Bronchial epithelial cell (primary cell): ENCODE measurements around the gene HTR2B. TPM values are rescaled to one million over a fixed set of nuclear protein-coding genes. Genes with fewer than 3 reads are reported as not detected.

Experiments used
- DNase-seq: peaks from one replicate; pipeline ENCODE4 v3.0.0-alpha.2; 2010; ENCODE audit warnings: low read depth
- FAIRE-seq: peaks from 2 replicates; lab custom pipeline; 2011; peaks lifted over from hg19 to GRCh38; lab: Jason Lieb, UNC
- H3K27me3 ChIP-seq: 2 replicates; pipeline ENCODE4 v1.5.1; 2011; ENCODE audit warnings: low read length; ENCODE audit not compliant: control insufficient read depth, insufficient read depth
- H3K36me3 ChIP-seq: 2 replicates; pipeline ENCODE4 v1.5.1; 2011; ENCODE audit warnings: low read length; ENCODE audit not compliant: control insufficient read depth, insufficient read depth
- H3K4me3 ChIP-seq: 2 replicates; pipeline ENCODE4 v1.5.1; 2011; ENCODE audit warnings: mild to moderate bottlenecking, low read depth, low read length, control low read depth
- CTCF ChIP-seq: IDR thresholded peaks from 2 replicates; pipeline ENCODE4 v1.5.1; 2011; ENCODE audit warnings: mild to moderate bottlenecking, moderate library complexity, low read length, control low read depth, inconsistent platforms; ENCODE audit not compliant: insufficient read depth, severe bottlenecking
- total RNA-seq: library from RNA; depleted of rRNA; stranded (reverse); fragments of >200 nt; gene quantifications from 2 replicates; pipeline ENCODE4 v1.2.1, GENCODE V29; 2014

HTR2B gene
- total RNA-seq, 1 donor from 2014 or later, result 0.53 TPM

GRCh38 chr2:231099918-231100317 lies 24.9 kb downstream of the HTR2B start:
- Histone ChIP-seq H3K4me3 (no peak overlapping the region), H3K36me3 (peaks cover 1% of the 10 kb centered on the region), H3K27me3 (no peaks in the 10 kb centered on the region)
- no peak for DNase-seq
- no peak for FAIRE-seq
- no peak for TF ChIP-seq CTCF

GRCh38 chr2:231094736-231095346 lies 30.0 kb downstream of the HTR2B start:
- FAIRE-seq (no peak), DNase-seq (no peak)
- Histone ChIP-seq H3K36me3 (peaks cover 1% of the 10 kb centered on the region), H3K4me3 (no peak overlapping the region), H3K27me3 (no peaks in the 10 kb centered on the region)
- TF ChIP-seq CTCF, result no peak

- TF ChIP-seq CTCF, result no peak
- H3K36me3 ChIP-seq, result peaks cover 1% of the 10 kb centered on the region
- DNase-seq, result no peak
- no peak for FAIRE-seq
- H3K4me3 ChIP-seq, result no peak overlapping the region
- no peaks in the 10 kb centered on the region for H3K27me3 ChIP-seq
Measured at GRCh38 chr2:231093933-231094332, 30.9 kb downstream of the HTR2B start.

- Histone ChIP-seq H3K4me3 (no peak overlapping the region), H3K36me3 (peaks cover 10% of the 10 kb centered on the region), H3K27me3 (no peaks in the 10 kb centered on the region)
- DNase-seq (no peak), FAIRE-seq (peak; percentile 60)
- no peak for TF ChIP-seq CTCF
Measured at GRCh38 chr2:231088754-231089153, 36.1 kb downstream of the HTR2B start.

GRCh38 chr2:231084565-231084964 lies 40.3 kb downstream of the HTR2B start:
- no peaks in the 10 kb centered on the region for H3K27me3 ChIP-seq
- no peak overlapping the region for H3K4me3 ChIP-seq
- no peak for TF ChIP-seq CTCF
- H3K36me3 ChIP-seq, result peaks cover 18% of the 10 kb centered on the region
- no peak for DNase-seq
- FAIRE-seq, result no peak
